CD4-positive, alpha-beta T cell treated with Interleukin-6 at 100 ng/mL for 8 hours (primary cell): ENCODE measurements around the gene FTCD.

ENCODE experiments used
- DNase-seq: peaks from one replicate; pipeline ENCODE4 v3.0.0-alpha.2; 2020; ENCODE audit warnings: mixed read lengths, low spot score

The FTCD gene

DNA sequence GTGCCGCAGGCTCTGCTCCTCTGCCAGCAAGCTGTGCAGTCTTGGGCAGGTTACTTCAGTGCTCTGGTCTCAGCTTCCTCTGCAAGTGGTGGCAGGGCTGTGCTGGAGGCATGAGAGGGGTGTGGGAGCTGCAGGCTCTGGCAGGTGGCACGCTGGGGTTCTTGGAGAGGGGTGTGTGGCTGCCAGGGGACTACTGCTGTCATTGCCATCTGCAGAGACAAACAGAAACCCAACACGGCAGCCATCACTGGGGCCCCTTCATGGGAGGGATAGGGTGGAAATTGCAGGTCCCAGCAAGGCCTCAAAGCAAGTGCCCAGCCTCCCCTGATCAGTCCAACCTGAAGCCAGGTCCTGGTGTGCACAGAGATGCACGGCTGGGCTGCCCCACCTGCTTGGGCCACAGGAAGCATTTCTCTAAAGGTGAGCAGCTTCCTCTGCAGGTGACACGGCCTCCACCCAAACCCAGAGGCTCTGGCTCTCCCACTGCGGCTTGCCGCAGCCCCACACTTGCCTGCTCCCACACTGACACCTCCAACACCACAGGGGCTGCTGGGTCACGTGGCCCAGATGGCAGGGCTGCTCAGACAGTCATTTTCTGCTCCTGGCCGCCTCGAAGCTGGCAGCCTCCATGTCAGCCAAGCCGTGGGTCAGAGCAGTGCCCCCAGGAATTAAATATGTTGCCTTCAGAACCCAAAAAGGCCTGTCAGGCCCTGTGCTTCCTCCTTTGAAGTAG is 61.5 kb downstream of the FTCD start:
- no peak for DNase-seq

DNA sequence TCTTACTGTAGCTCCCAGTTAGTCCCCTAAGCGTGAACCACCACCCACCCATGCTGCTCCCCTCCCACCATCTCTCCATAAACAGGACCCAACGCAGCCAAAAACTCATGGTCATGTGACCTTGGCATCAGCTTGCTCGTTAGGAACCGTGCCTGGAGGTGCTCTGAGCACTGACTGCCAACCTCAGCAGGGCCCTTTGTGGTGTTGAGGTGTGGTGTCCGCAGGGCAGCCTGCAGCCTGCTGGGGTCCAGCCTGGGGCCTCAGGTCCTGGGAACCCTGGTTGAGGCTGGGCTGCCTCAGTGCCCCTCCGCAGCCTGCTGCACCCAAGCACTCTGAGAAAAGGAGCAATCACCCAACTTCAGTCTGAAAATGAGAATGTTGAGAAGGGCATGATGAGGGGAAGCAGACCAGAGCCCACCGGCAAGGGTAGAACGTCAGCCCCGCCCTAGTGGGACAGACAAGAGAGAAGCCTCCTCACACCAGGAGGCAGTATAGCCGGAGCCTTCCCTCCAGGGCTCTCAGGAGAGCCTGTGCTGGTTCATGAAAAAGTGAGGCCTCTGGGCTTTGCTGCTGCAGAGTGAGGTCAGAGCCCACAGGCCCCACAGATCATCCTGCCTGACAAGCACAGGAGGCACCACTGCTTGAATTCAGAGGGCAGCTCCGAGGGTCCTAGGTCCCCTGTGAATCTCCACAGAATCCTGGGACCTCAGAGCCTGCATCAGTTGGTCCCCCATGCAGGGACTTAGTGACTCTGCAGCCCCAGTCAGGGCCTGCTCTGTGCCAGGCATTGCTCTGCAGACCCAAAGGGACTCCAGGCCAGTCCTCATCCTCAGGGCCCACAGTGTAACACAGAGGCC is 62.3 kb downstream of the FTCD start:
- no peak for DNase-seq

DNA sequence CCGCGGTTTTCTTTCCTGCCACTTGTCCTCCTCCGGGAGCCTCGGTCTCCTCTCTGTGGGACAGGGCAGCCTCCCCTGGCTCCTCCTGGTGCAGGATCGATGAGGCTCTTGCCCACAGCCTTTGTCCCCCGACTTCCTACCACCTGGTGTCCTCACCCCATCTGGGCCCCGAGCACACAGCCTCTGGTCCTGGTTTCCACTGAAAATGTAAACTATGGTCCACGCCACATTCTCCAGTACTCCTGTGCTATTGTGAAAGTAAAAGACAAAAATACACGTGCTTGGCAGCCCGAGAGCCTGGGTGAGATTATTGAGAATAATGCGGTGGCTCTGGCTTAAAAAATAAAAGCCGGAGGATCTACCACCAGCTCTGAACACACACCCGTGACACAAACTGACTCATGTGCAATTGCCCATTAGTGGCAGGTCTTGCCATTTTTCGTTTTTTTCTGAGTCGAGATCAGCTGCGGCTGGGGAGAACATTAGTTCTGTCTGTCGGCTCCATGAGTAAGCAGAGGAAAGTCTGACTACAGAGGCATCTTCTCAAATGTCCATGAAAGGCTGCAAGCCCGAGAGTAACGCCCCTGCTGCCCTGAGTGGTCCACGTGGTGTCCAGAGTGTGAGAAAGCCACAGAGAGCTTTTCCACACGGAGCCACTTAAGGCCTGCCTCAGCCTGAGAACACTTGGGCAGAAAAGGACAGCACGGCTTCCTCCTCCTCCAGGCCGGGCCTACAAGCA is 63.2 kb downstream of the FTCD start:
- DNase-seq = no peak

DNA sequence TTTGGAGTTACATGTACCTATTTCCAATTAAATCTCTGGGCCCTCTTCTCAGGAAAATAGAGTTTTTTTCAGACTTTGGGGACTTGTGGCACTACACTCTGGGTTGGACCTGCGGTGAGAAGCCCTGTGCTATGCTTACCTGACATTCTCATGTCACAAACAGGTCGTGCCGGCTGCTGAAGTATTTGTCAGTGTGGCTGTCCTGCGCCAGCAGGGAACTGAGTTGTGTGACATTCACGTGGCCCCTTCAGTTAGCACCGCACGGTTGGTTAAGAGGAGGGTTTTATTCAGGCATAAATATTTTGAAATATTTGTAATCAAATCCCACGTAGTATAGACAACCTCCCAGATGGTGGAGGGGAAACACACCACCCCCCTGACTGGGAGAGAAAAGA is 63.8 kb downstream of the FTCD start:
- no peak for DNase-seq

DNA sequence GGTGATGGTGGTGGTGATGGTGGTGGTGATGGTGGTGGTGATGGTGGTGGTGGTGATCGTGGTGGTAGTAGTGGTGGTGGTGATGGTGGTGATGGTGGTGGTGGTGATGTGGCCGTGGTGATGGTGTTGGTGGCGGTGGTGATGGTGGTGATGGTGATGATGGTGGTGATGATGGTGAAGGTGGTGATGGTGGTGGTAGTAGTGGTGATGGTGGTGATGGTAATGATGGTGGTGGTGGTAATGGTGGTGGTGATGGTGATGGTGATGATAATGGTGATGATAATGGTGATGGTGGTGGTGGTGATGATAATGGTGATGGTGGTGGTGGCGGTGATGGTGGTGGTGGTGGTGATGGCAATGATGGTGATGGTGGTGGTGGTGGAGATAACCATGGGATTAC is 64.3 kb downstream of the FTCD start:
- DNase-seq = no peak

DNA sequence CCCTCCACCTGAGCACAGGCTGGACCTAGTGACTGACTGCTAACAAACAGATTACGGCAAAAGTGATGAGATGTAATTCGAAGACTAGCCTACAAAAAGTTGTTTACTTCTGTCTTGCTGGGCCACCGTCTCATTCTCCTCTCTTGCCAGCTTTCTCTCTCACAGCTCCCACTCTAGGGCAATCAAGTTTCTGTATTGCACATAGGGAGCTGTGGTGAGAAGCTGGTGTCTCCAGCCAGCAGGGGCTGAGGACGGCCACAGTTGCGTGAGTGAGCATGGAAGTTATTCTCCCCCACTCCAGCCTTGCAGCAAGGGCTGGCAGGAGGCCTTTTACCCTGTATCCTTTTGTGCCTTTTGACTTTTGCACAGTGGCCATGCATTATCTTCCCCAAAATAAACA is 66.1 kb downstream of the FTCD start:
- DNase-seq = no peak

DNA sequence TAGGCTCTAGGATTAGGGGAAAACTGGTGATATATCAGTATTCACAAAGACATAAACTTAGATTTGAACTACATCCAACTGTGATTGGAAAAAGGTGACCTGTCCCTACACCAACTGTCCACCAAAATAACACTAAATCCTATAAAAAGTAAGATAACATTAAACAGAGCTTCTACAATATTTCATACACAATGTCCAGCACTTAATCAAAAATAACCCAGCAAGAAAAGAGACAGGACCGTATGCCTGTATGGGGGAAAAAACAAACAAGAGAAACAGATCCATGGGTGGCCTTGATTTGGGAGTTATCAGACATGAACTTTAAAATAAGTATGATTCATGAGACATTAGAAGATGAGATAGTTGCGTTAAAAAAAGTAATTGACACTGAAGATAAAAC is 67.2 kb downstream of the FTCD start:
- DNase-seq = no peak

DNA sequence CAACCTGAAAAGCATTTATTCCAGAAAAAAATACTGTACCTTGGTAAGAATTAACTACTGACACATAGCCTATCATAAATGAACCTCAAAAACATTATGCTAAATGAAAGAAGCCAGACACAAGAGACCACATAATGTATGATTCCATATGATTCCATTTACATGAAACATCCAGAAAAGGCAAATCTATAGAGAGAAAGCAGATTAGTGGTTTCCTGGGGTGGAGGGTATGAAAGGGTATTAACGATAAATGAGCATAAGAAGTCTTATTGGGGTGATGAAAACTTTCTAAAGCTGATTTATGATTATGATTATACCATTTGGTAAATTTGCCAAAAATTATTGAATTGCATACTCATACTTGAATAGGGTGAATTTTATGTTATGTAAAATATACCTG is 67.7 kb downstream of the FTCD start:
- DNase-seq = no peak
